GM21723 (cell line): ENCODE data around the gene DNASE1L2.
A peak's percentile ranks its signal among the peaks of the same experiment; 100 is the strongest.

Experiments
- ATAC-seq: cut with Tn5 transposase; IDR thresholded peaks from one replicate; pipeline ENCODE4 v1.9.1; 2021; ENCODE audit warnings: mild to moderate bottlenecking, moderate library complexity; ENCODE audit not compliant: unreplicated experiment

The DNASE1L2 gene

DNA sequence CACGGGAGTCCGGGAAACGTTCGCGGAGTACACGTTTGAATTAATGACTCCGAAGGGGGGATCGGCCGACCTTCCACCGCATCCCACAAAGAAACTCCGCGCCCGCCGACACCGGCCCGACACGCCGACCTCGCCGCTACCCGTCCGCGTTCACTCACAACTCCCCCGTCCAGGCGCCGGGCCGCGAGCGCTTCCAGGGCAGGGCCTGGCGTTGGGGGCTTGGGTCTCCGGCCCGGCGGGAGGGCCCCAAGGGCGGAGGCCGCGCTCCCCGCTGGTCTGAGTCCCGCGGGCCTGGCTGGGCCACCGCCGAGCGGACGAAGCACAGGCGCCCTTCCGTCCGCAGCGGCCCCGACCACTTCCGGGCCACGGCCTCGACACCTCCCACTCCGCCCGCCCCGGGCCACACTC, 31.3 kb downstream of the DNASE1L2 start:
- peak; percentile 63 for ATAC-seq

GRCh38 chr16:2267913-2268666, 31.8 kb downstream of the DNASE1L2 start, which contains the start of gene RNPS1:
RNPS1 (minus strand) TSS chr16:2268126; CDS start chr16:2264643, 3,483 bp downstream.
- peak; percentile 77 for ATAC-seq

DNA sequence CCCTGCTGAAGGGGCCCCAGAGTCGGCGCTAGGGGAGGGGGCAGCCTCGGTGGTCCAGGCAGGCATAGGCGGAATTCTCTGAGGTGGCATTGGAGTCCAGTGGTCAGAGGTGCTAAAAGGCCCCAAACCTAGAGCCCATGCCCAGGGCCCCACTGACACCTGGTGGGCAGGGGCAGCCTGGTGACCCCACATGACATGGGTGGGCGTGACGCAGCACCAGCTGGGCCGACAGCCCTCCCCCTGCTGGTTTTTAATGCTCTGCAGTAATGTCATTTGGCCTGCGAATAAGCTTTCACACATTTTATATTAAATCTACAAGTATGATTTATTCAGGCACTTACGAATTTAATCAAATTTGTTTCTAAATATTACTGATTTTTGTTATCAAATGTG, 33.8 kb downstream of the DNASE1L2 start:
- ATAC-seq: no peak

GRCh38 chr16:2270588-2271470, 34.6 kb downstream of the DNASE1L2 start:
- ATAC-seq: no peak

GRCh38 chr16:2271848-2272461, 35.7 kb downstream of the DNASE1L2 start:
- ATAC-seq: no peak

GRCh38 chr16:2273484-2273883, 37.2 kb downstream of the DNASE1L2 start:
- no peak for ATAC-seq

- ATAC-seq: no peak
These were observed 37.7 kb downstream of the DNASE1L2 start for GRCh38 chr16:2273931-2274330.

DNA sequence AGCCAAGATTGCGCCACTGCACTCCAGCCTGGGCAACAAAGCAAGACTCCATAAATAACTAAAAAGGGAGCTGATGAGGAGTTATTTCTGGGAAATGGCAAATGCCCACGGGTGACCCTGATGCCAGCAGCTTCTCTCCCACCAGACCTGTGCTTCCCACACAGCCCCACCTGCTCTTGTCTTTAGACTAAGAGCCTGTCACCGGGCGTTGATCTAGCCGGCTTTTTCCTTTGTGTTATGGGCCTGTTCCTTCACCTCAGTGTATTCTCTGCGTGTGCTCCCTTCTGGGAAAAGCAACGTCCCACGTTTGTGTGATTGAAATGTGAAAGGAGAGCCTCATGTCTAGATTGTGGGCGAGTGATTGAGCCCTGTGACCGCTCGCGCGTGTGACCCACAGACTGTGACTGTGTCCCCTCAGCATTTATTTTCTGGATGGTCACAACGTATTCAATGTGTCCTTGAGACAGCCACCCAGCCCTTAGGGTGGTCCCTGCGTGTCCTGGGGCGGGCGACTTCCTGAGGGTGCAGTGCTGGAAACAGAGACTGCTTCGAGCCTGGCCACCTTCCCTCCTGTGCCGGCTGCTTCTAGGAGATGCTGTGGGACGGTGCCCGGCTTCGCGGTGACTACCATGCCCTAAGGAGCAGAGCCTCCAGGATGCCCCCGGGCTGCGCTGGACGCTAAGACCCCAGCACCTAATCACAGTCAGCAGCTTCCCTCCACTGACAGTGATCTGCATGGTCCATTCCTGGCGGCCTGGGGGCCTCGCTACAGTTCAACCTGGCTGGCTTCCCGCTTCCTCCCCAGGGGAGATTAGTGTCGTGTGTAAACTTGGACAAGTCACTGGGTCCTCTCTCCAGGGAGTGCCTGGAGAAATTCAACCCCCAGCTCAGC, 39.5 kb downstream of the DNASE1L2 start:
- ATAC-seq: no peak

GRCh38 chr16:2276368-2277195, 40.3 kb downstream of the DNASE1L2 start:
- no peak for ATAC-seq

- ATAC-seq: no peak
These were observed 41.4 kb downstream of the DNASE1L2 start for GRCh38 chr16:2277466-2278271.

DNA sequence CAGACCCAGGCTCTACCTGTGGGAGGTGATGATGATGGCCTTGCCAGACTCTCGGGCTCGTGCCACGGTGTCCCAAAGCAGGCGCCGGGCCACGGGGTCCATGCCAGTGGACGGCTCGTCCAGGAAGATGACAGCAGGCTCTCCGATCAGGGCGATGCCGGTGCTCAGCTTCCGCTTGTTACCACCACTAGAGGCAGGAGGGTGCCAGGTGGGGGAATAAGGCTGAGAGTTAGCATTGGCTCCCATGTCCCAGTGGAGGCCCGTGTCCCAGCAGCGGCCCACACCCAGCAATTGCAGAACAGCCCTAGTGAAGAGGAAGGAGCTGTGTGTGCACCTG, 42.0 kb downstream of the DNASE1L2 start:
- ATAC-seq: no peak

DNA sequence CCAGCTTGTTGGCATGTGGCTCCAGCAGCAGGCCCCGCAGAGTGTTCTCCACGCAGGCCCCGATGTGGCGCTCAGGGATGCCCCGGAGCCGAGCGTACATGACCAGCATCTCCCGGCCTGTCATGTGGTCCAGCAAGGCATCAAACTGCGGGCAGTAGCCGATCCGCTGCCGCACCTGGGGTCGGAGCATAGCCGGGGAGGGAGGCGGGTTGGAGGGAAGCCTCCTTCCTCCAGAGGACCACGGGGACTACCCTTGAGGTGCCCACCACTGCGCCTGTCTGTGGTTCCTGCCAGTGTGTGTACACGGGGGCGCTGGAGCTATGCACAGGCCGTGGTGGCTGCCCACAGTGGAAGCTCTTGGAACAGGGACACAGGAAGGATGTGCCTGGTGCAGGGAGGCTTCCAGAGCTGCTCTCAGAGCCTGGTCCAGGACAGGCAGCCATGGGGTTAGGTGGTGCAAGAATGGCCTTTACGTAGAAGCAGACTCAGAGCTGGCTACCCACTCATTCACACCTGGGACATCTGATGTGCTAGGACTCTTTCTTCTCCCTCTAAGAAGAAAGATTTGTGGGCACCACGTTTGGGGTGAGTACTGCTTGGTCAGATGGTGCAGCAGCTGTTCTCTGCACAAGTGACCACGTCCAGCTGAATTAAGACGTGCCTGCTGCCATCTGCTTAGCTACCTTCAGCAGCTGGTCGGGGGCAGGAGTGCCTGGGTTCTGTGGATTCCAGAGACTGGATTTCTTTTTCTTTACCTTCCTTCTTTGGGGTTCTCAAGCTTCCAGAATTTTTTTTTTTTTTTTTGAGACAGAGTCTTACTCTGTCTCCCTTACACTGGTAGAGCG, 42.9 kb downstream of the DNASE1L2 start:
- ATAC-seq: no peak

- ATAC-seq: no peak
These were observed 44.2 kb downstream of the DNASE1L2 start for GRCh38 chr16:2280461-2280860.

DNA sequence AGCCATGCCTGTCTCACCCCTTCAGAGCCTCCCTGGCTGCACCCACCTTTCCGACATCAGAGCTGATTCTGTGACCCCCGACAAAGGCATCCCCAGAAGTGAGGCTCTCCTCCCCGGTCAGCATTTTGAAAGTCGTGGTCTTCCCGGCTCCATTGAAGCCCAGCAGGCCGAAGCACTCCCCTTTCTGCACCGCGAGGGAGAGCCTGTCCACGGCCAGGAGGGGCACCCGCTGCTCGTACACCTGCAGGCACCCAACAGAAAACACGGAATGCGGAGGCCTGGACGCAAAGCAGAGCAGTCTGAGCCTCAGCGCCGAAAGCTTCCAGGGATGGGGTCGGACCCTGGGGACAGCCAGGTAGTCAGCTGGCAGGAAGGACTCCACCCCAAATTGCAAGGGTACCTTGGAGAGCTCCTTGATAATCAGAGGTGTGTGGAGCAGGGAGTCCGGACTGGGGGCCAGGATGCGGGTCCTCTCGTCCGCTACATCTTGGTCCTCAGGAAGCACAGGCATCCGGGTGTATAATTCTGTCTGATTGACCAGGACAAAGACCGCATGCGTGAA, 44.8 kb downstream of the DNASE1L2 start:
- ATAC-seq: no peak

- no peak for ATAC-seq
These were observed 46.0 kb downstream of the DNASE1L2 start for GRCh38 chr16:2282262-2282661.

DNA sequence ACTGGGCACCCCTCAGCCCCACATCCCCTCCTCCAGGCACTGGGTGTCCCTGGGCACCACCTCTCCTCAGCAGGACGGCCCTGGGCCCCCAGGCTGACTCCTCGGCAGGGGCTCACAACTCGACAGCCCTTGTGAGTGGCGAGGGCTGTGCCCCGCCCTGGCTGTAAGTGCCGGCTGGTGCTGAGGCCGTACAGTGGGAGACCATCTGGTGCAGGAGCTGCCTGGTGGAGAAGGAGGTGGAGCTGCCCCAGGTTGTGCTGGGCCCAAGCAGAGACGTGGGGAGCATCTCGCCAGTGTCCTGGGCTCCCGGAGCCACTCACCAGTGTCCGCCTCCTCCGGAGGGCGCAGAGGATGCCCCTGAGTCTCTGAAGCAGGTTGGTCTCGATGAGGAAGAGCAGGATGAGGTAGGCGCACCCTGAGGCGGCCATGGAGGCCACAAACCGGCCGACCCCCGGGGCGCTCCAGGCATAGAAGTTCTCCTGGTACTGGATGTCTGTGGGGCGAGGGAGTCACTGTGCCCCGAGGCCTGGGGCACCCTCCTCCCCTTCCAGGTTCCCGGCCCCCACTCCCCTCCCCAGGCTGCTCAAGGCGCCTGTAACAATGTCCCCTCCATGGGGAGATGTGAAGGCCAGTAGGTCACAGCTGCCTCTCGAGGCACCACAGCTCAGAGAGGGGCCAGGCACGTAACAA, 46.8 kb downstream of the DNASE1L2 start:
- ATAC-seq: no peak
